ENCODE measurements around the gene FREY1.
A peak's percentile ranks its signal among the peaks of the same experiment; 100 is the strongest.
"Not testable (repeated sequence)": the region's sequence is repeated elsewhere in the genome, so short reads cannot be mapped to it uniquely, and the experiment has no call there.

FREY1 gene

DNA sequence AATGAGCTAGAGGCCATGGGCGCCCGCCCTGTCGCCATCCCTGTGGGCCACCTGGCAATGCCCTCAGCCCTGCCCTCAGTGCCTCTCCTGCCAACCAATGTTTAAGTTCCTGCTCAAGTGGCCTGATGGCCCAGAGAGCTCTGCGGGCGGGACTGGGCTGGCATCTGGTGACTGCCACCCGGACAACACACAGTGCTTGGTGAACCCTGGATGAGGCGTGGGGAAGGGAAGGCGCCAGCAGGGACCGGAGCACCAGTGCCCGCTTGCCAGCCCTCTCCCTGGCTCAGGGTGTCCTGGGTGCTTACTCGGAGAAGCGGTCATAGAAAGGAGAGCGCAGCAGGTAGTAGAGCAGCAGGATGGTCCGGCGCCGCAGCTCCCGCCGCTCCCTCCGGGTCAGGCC lies 6.4 kb upstream of the FREY1 start:
- DNase-seq: no peak

- no peak for DNase-seq
Measured at GRCh38 chr11:45910623-45911022, 3.6 kb upstream of the FREY1 start.

GRCh38 chr11:45909594-45910475 lies 2.8 kb upstream of the FREY1 start:
- no peak for DNase-seq

DNA sequence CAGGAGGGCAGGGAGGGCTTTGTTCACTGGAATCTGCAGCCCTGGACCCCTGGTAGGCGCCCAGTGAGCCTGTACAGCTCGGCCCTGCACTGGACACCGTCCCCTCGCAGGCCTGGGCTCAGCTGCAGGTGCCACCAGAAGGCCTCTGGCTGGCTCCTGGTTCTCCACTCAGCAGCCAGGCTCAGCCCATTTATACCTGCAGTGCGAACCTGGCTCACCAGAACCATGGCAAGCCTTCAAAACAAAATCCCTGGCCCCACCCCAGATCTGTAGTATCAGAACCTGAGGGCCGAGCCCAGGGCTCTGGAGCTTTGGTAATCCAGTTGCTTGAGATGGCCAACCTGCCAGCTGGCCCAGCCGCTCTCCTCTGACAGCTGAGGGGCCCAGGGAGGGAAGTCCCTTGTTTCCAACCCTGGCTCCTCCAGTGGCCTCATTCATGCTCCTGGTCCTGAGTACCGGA lies 870 bp upstream of the FREY1 start:
- DNase-seq: no peak

DNA sequence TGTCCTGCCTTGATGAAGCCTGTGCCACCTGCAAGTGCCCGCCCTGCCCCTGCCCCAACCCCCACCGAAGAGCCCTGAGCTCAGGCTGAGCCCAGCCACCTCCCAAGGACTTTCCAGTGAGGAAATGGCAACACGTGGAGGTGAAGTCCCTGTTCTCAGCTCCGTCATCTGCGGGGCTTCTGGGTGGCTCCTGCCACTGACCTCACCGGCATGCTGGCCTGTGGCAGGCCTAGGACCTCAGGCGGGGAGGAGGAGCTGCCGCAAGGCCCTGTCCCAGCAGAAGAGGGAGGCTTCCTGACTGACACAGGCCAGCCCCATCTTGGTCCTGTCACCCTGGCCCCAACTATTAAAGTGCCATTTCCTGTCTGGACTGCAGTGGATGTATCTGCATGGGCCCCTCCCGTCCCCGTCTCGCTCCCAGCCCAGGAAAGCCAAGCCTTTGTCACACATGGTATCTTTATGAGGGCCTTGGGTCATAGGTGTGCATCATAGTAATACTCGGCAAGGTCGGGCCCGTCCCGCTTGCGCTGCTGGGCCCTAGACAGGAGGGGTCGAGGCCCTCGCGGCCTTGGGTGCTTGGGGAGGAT lies 882 bp downstream of the FREY1 start:
- DNase-seq: no peak

GRCh38 chr11:45905576-45905975 lies 1.5 kb downstream of the FREY1 start:
- not testable (repeated sequence) for DNase-seq

DNA sequence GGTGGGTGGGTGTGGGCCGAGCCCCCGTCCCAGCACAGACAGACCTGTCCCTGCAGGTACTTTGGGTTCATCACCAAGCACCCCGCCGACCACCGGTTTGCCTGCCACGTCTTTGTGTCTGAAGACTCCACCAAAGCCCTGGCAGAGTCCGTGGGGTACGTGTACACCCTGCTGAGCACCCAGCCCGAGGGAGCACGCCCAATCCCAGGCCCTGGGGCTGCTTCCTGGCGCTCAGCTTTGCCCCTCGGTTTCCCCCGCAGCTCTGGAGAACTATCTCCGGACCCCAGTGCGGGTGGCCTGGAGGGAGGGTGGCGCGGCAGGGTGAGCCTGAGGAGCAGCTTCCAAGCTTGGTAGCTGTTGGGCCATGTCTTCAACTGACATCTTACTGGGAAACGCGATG lies 2.0 kb downstream of the FREY1 start:
- DNase-seq: no peak

DNA sequence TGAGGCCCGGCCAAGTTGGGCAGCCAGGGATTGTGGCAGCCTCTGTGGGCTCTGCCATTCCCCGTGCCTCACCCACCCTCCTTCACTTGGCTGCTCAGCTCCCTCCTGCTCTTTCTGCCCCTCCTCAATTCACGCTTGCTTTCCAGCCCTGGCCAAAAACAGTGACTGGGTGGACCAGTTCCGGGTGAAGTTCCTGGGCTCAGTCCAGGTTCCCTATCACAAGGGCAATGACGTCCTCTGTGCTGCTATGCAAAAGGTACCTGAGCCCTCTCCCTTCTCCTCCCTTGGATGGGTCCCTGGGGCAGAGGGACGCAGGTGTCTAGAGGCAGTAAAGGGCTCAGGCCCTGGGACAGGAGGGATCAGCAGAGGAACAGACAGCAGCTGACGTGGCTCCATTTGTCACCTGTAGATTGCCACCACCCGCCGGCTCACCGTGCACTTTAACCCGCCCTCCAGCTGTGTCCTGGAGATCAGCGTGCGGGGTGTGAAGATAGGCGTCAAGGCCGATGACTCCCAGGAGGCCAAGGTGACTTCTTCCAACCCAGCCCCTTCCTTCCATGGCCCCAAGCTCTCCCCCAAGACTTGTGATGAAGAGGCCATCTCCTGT lies 2.7 kb downstream of the FREY1 start:
- no peak for DNase-seq

GRCh38 chr11:45902452-45903380 lies 4.4 kb downstream of the FREY1 start:
- no peak for DNase-seq

DNA sequence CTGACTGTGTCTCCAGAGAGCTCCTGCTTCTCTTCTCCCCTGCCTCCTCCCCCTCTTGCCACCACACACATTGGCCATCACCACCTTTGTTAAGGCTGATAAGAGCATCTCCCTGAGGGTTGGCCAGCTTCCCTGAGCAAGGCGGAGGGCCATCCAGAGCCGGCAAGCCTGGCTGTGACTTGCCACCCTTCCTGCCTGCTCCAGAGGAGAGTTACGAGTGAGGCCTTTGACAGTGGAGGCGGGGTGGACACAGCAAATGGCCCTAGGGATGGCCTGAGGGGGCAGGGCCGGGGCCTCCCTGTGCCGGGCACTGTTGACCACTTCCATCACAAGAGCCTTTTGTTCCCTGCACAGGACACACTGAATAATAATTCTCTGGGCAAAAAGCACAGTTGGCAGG lies 5.4 kb downstream of the FREY1 start:
- no peak for DNase-seq

DNA sequence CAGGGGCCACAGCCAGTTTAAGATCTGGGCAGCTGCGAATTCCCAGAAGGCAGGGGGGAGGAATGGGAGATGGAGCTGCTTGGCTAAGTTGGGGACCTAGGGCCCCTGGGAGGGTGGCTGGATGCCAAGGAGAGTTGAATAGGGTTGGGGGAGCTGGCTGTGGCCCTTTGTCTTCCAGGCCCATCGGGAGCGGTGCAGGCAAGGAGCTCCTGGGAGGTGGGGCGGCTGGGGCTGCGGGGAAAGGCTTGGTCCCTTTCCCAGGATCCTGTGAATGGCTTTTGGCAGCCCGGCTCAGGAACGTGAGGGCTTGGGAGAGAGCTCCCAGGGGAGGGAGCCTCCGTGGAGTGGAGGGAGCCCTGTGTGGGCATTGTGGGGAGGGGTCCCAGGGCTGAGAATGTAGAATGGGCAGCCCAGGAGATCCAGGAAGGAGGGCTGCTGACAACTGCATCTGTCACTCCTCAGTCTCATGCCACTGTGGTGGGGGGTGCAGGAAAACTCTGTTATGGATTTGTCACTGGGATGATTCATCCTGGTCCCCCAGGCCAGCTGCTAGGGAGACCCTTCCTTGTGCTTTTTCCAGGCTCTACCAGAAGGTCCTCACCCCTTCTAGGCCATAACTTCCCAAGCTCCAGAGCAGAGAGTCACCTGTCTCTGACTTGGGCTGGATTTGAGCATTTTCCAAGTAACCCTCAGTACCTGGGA lies 6.0 kb downstream of the FREY1 start:
- no peak for DNase-seq

DNA sequence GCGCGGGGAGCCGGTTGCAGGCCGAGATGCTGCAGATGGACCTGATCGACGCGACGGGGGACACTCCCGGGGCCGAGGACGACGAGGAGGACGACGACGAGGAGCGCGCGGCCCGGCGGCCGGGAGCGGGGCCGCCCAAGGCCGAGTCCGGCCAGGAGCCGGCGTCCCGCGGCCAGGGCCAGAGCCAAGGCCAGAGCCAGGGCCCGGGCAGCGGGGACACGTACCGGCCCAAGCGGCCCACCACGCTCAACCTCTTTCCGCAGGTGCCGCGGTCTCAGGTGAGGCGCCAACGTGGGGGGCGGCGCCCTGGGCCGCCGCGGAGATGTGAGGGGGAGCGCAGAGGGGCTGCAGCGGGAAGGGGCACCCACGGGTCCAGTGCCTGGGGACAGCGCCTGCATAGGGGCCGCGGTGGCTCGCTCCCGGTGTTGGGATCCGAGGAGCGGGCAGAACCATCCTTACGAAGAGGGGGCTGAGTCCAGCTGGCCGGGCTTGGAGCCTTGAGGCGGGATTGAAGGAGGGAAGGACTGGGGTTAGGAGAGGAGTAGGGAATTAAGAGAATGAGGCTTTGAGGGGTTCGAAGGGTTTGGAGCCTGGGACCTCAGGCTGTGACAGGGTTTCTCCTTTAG lies 6.8 kb downstream of the FREY1 start:
- peak; percentile 27 for DNase-seq

DNA sequence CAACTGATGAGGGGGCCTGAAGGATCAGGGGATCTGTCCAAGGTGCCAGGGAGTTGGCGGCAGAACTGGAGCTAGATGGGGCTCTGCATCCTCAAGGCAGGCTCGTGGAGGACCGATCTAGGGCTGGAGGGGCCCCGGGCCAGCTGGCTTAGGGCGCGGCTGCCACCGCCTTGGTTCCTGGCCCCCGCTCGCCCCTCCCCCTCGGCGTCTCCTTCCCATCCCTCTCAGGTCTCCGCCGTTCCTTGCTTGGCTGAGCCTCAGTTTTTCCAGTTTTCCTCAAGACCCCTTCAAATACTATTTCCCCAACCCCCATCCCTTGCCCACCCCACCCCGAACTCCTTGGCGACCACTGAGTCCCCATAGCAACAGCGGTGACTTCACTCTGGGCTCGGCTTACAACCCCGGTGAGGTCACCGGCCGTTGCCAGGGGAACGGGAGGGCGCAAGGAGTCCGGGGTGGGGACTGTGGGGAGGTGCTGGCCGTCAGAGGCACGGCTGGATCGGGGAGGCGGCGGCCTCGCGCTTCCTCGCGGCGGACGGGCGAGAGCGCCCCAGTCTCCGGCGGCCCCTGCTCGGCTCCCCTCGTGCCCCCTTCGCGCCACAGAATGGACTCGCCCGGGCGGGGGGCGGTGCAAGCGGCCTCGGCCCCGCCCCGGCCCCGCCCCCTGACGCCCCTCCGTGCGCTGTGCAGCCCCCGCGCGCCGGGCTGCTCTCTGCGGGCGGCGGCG lies 7.5 kb downstream of the FREY1 start:
- peak; percentile 91 for DNase-seq

- DNase-seq: no peak
Measured at GRCh38 chr11:45899086-45899447, 8.0 kb downstream of the FREY1 start.

GRCh38 chr11:45897556-45897955 lies 9.5 kb downstream of the FREY1 start:
- no peak for DNase-seq

DNA sequence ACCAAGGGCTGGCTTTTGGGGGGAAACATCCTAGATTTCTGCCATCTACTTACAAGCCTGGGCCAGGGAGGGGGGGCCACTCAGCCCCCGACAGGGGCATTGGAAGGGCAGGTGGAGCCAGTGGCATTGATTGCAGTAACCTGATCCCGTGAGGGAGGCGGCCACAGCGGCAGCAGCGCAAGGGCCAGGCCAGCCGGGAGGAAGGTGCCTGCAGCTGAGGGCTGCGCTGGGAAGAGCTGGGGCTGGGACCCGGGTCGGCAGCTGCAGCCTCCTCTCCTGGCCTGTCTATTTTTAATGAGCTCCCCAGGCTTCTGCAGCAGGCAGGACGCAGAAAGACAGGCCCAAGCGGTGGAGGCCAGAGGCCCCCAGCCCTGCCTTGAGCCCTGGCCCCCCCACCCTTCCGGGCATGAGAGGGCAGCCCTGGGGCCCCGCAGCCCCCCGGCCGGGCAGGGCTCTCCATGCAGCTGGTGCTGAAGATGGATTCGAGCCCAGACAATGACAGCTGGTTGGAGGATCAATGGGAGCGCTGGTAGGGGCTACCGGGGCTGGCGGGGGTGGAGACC lies 10.6 kb downstream of the FREY1 start:
- DNase-seq: no peak

GRCh38 chr11:45895553-45896259 lies 11.4 kb downstream of the FREY1 start:
- no peak for DNase-seq

- DNase-seq: no peak
Measured at GRCh38 chr11:45894555-45895247, 12.4 kb downstream of the FREY1 start.

DNA sequence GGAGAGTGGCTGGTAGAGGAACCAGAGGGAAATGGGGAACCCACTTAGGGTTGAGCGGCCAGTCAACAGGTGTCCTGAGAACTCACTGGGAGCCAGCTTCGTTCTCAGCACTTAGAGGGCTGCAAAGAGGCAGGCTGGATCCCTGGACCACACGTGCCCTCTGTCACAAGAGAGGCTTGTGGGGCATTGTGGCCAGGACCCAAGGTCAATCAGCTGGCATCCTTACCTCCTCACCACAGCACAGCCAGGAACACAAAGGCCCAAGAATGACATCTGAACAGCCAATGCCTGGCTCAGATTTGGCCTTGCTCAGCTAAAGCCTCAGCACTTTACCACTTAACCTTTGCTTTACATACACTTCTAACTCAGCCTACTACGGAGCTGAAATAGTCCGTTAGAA lies 14.2 kb downstream of the FREY1 start:
- DNase-seq: no peak

Measured in EL (cell line).